Heart left ventricle (tissue), 13 donors: ENCODE results near the gene DCPS.

Source experiments
- POLR2A ChIP-seq, 2 donors: fragments of 450-650 bp; IDR thresholded peaks; one replicate each; pipeline ENCODE4 v1.6.1; 2017; ENCODE audit warnings: antibody characterized with exemption in 2 of 2, mild to moderate bottlenecking in 2 of 2, moderate library complexity in 2 of 2
- TF ChIP-seq, protein P1 (sequence below), 12 donors: fragments of 200-600 bp; sonication (generic) in 4 of 12; IDR thresholded peaks; one replicate each; pipeline versions ENCODE4 v1.5.0 to v1.8.0; 2018 to 2022; ENCODE audit warnings: antibody characterized with exemption in 12 of 12, mild to moderate bottlenecking in 5 of 12
- donor health status: ischemic (EF 13 %, LVEDD 7.1; RV severe dilation, severe dysfunction).
- donor health status: DM: no; HTN: yes; CAD: no.
- donor health status: DM: no; HTN: no; CAD: no.
- donor health status: ischemic (EF 25% LVEDD 6.9; RV normal size, moderate dysfunction).
- donor health status: ischemic (EF 25% LVEDD 5.7; RV mildly dilated, moderate dysfunction).
- donor health status: ischemic (EF 35%, LVEDD 5.7; RV mildly dilated, moderate dysfunction).
- donor health status: nonischemic (EF 11% LVEDD 7.7; RV severe dilation, severe dysfunction).
- donor health status: DM: yes; HTN: yes; CAD: no.
- donor health status: PGD.
- donor health status: ischemic (EF 29% LVEDD 5.4; RV normal size, mild dysfunction).
- donor health status: nonischemic (EF 23%, LVEDD 6.1; RV moderate dilation, normal function).

DNA sequence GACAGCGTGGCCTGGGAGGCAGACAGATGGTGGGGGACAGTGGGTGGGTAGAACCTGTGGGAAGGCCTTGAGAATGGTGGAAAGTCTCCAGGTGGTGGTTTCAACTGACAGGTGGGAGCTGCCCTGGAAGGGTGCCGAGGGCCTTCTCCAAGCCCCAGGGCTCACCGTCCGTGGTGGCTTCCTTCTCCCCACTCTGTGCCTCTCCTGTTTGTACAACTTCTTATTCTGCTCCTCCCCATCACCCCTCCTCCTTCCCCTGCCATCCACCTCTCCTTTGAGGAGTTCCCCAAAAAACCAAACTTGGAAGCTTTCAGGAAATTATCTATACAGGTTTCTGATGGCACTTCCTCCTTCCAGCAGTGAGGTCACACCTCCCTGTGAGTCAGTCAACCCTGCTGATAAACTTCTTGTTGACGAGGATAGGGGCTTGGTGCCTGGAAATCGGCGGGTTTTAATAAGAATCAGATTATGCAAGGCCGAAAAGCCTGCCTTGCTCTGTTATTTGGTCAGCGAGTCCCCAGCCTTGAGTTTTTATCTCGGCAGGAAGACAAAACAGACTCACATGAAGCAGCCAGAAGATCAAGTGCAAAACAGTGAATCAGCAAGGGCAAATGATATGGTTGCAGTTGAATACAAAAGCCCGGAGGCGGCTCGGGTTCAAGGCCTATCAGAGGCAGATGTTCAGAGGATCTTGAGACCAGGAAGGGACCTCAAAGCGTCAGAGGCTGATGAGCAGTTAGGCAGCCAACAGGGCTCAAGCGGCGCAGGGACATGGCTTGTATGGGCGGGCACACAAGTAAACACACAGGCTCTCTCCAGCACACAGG, 42.1 kb downstream of the DCPS start:
- TF ChIP-seq, protein P1, sequence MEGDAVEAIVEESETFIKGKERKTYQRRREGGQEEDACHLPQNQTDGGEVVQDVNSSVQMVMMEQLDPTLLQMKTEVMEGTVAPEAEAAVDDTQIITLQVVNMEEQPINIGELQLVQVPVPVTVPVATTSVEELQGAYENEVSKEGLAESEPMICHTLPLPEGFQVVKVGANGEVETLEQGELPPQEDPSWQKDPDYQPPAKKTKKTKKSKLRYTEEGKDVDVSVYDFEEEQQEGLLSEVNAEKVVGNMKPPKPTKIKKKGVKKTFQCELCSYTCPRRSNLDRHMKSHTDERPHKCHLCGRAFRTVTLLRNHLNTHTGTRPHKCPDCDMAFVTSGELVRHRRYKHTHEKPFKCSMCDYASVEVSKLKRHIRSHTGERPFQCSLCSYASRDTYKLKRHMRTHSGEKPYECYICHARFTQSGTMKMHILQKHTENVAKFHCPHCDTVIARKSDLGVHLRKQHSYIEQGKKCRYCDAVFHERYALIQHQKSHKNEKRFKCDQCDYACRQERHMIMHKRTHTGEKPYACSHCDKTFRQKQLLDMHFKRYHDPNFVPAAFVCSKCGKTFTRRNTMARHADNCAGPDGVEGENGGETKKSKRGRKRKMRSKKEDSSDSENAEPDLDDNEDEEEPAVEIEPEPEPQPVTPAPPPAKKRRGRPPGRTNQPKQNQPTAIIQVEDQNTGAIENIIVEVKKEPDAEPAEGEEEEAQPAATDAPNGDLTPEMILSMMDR (IDR thresholded peaks at IDR 0.05): no peak
- peak in 1 of 2 donors; percentile 0 for TF ChIP-seq POLR2A (IDR thresholded peaks at IDR 0.05)
